Kidney (tissue), 14 donors: ENCODE results near the gene DGKK. TPM values are rescaled to one million over a fixed set of nuclear protein-coding genes. Genes with fewer than 3 reads are reported as not detected.

ENCODE experiments used
- DNase-seq, 5 donors: peaks; one replicate each; pipeline ENCODE4 v3.0.0-alpha.2; 2013 to 2020
- FAIRE-seq: peaks from 2 replicates; lab custom pipeline; 2012; peaks lifted over from hg19 to GRCh38; lab: Jason Lieb, UNC
- H3K27ac ChIP-seq, 2 donors: one replicate each; pipeline ENCODE4 v1.7.0; 2013; ENCODE audit warnings: low read depth in 2 of 2, low read length in 2 of 2, inconsistent platforms in 1 of 2
- H3K27me3 ChIP-seq: one replicate; pipeline ENCODE4 v1.7.1; 2013; ENCODE audit warnings: low read length, inconsistent platforms; ENCODE audit not compliant: control insufficient read depth, insufficient read depth
- H3K36me3 ChIP-seq, 3 donors: one replicate each; pipeline versions ENCODE4 v1.7.0 to v1.7.1; 2013; ENCODE audit warnings: low read length in 3 of 3, control low read depth in 1 of 3, inconsistent platforms in 1 of 3; ENCODE audit not compliant: insufficient read depth in 3 of 3, control insufficient read depth in 2 of 3
- H3K4me1 ChIP-seq, 3 donors: one replicate each; pipeline versions ENCODE4 v1.7.0 to v1.7.1; 2013; ENCODE audit warnings: low read length in 3 of 3, inconsistent platforms in 1 of 3, low read depth in 1 of 3; ENCODE audit not compliant: control insufficient read depth in 2 of 3, insufficient read depth in 2 of 3
- H3K4me3 ChIP-seq, 3 donors: one replicate each; pipeline versions ENCODE4 v1.7.0 to v1.8.1; 2013; ENCODE audit warnings: low read length in 3 of 3, control low read depth in 1 of 3, inconsistent platforms in 1 of 3
- H3K9ac ChIP-seq, 3 donors: one replicate each; pipeline versions ENCODE4 v1.7.0 to v1.7.1; 2013; ENCODE audit warnings: low read length in 3 of 3, control low read depth in 1 of 3, inconsistent platforms in 1 of 3
- H3K9me3 ChIP-seq, 3 donors: one replicate each; pipeline versions ENCODE4 v1.7.0 to v1.7.1; 2013; ENCODE audit warnings: low read length in 3 of 3, control low read depth in 1 of 3, inconsistent platforms in 1 of 3; ENCODE audit not compliant: control insufficient read depth in 2 of 3, insufficient read depth in 1 of 3
- CTCF ChIP-seq: IDR thresholded peaks from 3 replicates; pipeline ENCODE4 v1.5.1; 2012; ENCODE audit warnings: mild to moderate bottlenecking, moderate library complexity, borderline replicate concordance; ENCODE audit not compliant: insufficient read depth; ENCODE audit errors: extremely low read depth
- intact Hi-C: fragments of 100-400 bp; cut with DNase I; formaldehyde crosslinking; loops from one replicate; pipeline ENCODE4 v1.11.1; 2022
- polyA plus RNA-seq: library from polyadenylated mRNA; stranded (reverse); fragments of 350-450 nt; fragmentation: Illumina TruSeq; extraction: RNeasy Lipid Tissue Mini Kit (QIAGEN cat#74804); gene quantifications from one replicate; pipeline ENCODE4 v1.2.3, GENCODE V29; 2014; ENCODE audit warnings: low read depth, low replicate concordance; ENCODE audit not compliant: insufficient read depth
- total RNA-seq: library from RNA; stranded (reverse); fragmentation: NEBNext Ultra II Directional; extraction: Animal tissue kit (Norgen Biotek cat#: 25700); gene quantifications from one replicate; pipeline ENCODE4 v1.2.1, GENCODE V29; 2021
- donor health status: control.
- donor health status: control.
- donor health status: control.
- donor health status: control.
- donor health status: control.
- donor health status: DM: yes; HTN: yes; CAD: no.
- donor health status: Normal renal cell carcinoma (clear cell type).

Gene DGKK
- total and polyA plus RNA-seq, 2 donors from 2014 or later, result 0.04 TPM; not detected in 1

GRCh38 chrX:50450324-50450723, 20.3 kb downstream of the DGKK start:
- Histone ChIP-seq H3K27me3 (peaks cover 6% of the 10 kb centered on the region), H3K4me3 (no peak overlapping the region), H3K36me3 (no peaks in the 10 kb centered on the region), H3K9ac (no peak overlapping the region), H3K4me1 (no peaks in the 10 kb centered on the region), H3K9me3 (no peaks in the 10 kb centered on the region), H3K27ac (no peak overlapping the region)
- intact Hi-C loops, result no loop called here
- FAIRE-seq, result no peak
- no peak for DNase-seq
- TF ChIP-seq CTCF, result no peak

GRCh38 chrX:50448565-50448964, 22.1 kb downstream of the DGKK start:
- DNase-seq (no peak), FAIRE-seq (no peak)
- Histone ChIP-seq H3K27me3 (peaks cover 5% of the 10 kb centered on the region), H3K36me3 (no peaks in the 10 kb centered on the region), H3K4me1 (no peaks in the 10 kb centered on the region), H3K4me3 (no peak overlapping the region), H3K27ac (no peak overlapping the region), H3K9ac (no peak overlapping the region), H3K9me3 (no peaks in the 10 kb centered on the region)
- intact Hi-C loops, result no loop called here
- no peak for TF ChIP-seq CTCF

GRCh38 chrX:50447535-50447934, 23.1 kb downstream of the DGKK start:
- Histone ChIP-seq H3K36me3 (no peaks in the 10 kb centered on the region), H3K27me3 (peaks cover 3% of the 10 kb centered on the region), H3K4me1 (no peaks in the 10 kb centered on the region), H3K9me3 (no peaks in the 10 kb centered on the region), H3K9ac (no peak overlapping the region), H3K4me3 (no peak overlapping the region), H3K27ac (no peak overlapping the region)
- FAIRE-seq (peak; percentile 11), DNase-seq (no peak)
- TF ChIP-seq CTCF, result no peak
- intact Hi-C loops, result no loop called here
